ENCODE data around the gene SLCO4A1. TPM values are rescaled to one million over a fixed set of nuclear protein-coding genes. Genes with fewer than 3 reads are reported as not detected.

SLCO4A1 gene
- total and polyA plus RNA-seq, 9 of the 15 experiments (the other 6 are each of a cell fraction or from before 2014, with no cell fraction given): 1.6 to 21.9 (median 12.8) TPM

DNA sequence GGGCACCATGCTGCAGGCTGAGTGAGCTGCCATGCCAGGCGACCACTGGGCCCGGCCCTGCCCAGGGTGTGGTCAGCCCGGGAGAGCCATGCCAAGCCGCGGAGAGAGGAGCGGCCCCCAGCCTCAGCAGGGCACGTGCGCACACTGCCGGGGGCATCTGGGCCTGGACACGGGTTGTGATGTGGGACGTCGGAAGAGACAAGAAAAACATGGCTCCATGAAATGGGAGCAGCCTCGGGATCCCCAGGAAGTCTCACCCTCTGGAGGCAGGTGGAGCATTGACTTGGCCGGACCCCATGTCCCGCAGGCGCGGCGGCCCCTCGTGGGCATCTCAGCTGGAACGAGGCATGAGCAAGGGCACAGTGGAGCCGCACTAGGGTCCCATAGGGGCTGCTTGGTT, 16.8 kb upstream of the SLCO4A1 start:
- H3K36me3 ChIP-seq (ENCODE audit: control insufficient read depth, insufficient read depth, low read length): no peaks in the 10 kb centered on the region
- H3K4me2 ChIP-seq (ENCODE audit: insufficient read depth, low read length): no peak overlapping the region
- no TSS peak for BruUV-seq (replicated peaks)
- FAIRE-seq: no peak
- H3K79me2 ChIP-seq (ENCODE audit: control insufficient read depth, insufficient read depth, low read length): no peaks in the 10 kb centered on the region
- H4K20me1 ChIP-seq (replicated peaks; ENCODE audit: control insufficient read depth, insufficient read depth, low read length): 0 out of 2 replicates have a peak, but pooled peaks cover 2% of the 10 kb centered on the region
- DNase-seq (ENCODE audit: extremely low read depth in 1 of 4, low spot score in 3 of 4): no peak
- H2AFZ ChIP-seq (ENCODE audit: low read depth, low read length): no peak overlapping the region
- no peaks in the 10 kb centered on the region for H3K9me1 ChIP-seq (ENCODE audit: control insufficient read depth, insufficient read depth, low read length)
- no peaks in the 10 kb centered on the region for H3K9me3 ChIP-seq (replicated peaks; ENCODE audit: control insufficient read depth, insufficient read depth, low read depth, low read length)
- no peak for ATAC-seq
- peak overlapping the region in 1 of 2 experiments; percentile 28; a peak in 1 of 4 replicates for H3K9ac ChIP-seq (ENCODE audit: insufficient read depth in 1 of 2, low read depth in 2 of 2, low read length in 2 of 2)
- intact Hi-C loops (cut with micrococcal nuclease): no loop called here
- in situ Hi-C loops (cut with MboI): no loop called here
- H3K4me3 ChIP-seq: no peak overlapping the region
- no peak overlapping the region for H3K27ac ChIP-seq (ENCODE audit: extremely low read depth, low read depth, low read length)
- peaks cover 13 to 57% of the 10 kb centered on the region in 2 experiments for H3K4me1 ChIP-seq (replicated peaks in 1 of 2; ENCODE audit: control insufficient read depth in 2 of 2, insufficient read depth in 2 of 2, low read length in 2 of 2)
- POLR2A ChIA-PET: interaction anchor here (1.0 kb wide), 1 partner anchor 17 kb away, joined by 3 read pairs; the partner anchor contains the start of gene SLCO4A1
- peaks cover 8 to 32% of the 10 kb centered on the region in 2 experiments for H3K27me3 ChIP-seq (ENCODE audit: control insufficient read depth in 2 of 2, insufficient read depth in 2 of 2, low read length in 2 of 2)
- CTCF ChIA-PET (ENCODE audit: low intra/inter-chr PET ratio): no interaction called here
- WGBS (ENCODE audit: insufficient coverage, low coverage, missing lambda C conversion rate): 55% methylated on average over 17 of the region's 21 CpGs
- TF ChIP-seq GTF2F1 (IDR thresholded peaks at IDR 0.05; ENCODE audit: low read depth, low read length) (no peak), HNRNPL (IDR thresholded peaks at IDR 0.05; ENCODE audit: low read depth, low read length) (0 out of 2 replicates have a peak, but pooled peaks have one; percentile 21)

- BruUV-seq (replicated peaks): no TSS peak
- Histone ChIP-seq H3K4me2 (ENCODE audit: insufficient read depth, low read length) (no peak overlapping the region), H2AFZ (ENCODE audit: low read depth, low read length) (no peak overlapping the region), H4K20me1 (replicated peaks; ENCODE audit: control insufficient read depth, insufficient read depth, low read length) (0 out of 2 replicates have a peak, but pooled peaks cover 4% of the 10 kb centered on the region), H3K9me1 (ENCODE audit: control insufficient read depth, insufficient read depth, low read length) (no peaks in the 10 kb centered on the region), H3K9ac (ENCODE audit: insufficient read depth in 1 of 2, low read depth in 2 of 2, low read length in 2 of 2) (peak overlapping the region in 1 of 2 experiments; percentile 28; a peak in 2 of 4 replicates), H3K27me3 (ENCODE audit: control insufficient read depth in 2 of 2, insufficient read depth in 2 of 2, low read length in 2 of 2) (peaks cover 13 to 37% of the 10 kb centered on the region in 2 experiments), H3K27ac (ENCODE audit: extremely low read depth, low read depth, low read length) (no peak overlapping the region), H3K9me3 (replicated peaks; ENCODE audit: control insufficient read depth, insufficient read depth, low read depth, low read length) (no peaks in the 10 kb centered on the region), H3K4me3 (no peak overlapping the region), H3K4me1 (replicated peaks in 1 of 2; ENCODE audit: control insufficient read depth in 2 of 2, insufficient read depth in 2 of 2, low read length in 2 of 2) (peaks cover 13 to 58% of the 10 kb centered on the region in 2 experiments), H3K36me3 (ENCODE audit: control insufficient read depth, insufficient read depth, low read length) (no peaks in the 10 kb centered on the region), H3K79me2 (ENCODE audit: control insufficient read depth, insufficient read depth, low read length) (no peaks in the 10 kb centered on the region)
- FAIRE-seq (no peak), DNase-seq (ENCODE audit: extremely low read depth in 1 of 4, low spot score in 3 of 4) (no peak), ATAC-seq (no peak)
- in situ Hi-C loops (cut with MboI): no loop called here
- ChIA-PET CTCF (ENCODE audit: low intra/inter-chr PET ratio) (no interaction called here), POLR2A (interaction anchor here (0.6 to 1.0 kb wide), 2 partner anchors 16 kb away, joined by 3 read pairs; partner anchors contain the start of gene SLCO4A1)
- 33% methylated on average over 16 of the region's 20 CpGs for WGBS (ENCODE audit: insufficient coverage, low coverage, missing lambda C conversion rate)
- intact Hi-C loops (cut with micrococcal nuclease): no loop called here
- TF ChIP-seq TEAD1 (CRISPR knock-in tag; IDR thresholded peaks at IDR 0.05) (no peak), ZNF584 (CRISPR knock-in tag; IDR thresholded peaks at IDR 0.05; ENCODE audit: low read depth) (no peak), KLF16 (IDR thresholded peaks at IDR 0.05) (no peak)
- TF ChIP-seq, protein P1, sequence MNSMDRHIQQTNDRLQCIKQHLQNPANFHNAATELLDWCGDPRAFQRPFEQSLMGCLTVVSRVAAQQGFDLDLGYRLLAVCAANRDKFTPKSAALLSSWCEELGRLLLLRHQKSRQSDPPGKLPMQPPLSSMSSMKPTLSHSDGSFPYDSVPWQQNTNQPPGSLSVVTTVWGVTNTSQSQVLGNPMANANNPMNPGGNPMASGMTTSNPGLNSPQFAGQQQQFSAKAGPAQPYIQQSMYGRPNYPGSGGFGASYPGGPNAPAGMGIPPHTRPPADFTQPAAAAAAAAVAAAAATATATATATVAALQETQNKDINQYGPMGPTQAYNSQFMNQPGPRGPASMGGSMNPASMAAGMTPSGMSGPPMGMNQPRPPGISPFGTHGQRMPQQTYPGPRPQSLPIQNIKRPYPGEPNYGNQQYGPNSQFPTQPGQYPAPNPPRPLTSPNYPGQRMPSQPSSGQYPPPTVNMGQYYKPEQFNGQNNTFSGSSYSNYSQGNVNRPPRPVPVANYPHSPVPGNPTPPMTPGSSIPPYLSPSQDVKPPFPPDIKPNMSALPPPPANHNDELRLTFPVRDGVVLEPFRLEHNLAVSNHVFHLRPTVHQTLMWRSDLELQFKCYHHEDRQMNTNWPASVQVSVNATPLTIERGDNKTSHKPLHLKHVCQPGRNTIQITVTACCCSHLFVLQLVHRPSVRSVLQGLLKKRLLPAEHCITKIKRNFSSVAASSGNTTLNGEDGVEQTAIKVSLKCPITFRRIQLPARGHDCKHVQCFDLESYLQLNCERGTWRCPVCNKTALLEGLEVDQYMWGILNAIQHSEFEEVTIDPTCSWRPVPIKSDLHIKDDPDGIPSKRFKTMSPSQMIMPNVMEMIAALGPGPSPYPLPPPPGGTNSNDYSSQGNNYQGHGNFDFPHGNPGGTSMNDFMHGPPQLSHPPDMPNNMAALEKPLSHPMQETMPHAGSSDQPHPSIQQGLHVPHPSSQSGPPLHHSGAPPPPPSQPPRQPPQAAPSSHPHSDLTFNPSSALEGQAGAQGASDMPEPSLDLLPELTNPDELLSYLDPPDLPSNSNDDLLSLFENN (IDR thresholded peaks at IDR 0.05; ENCODE audit: low read depth in 2 of 2, low read length in 2 of 2): no peak
These were observed 16.3 kb upstream of the SLCO4A1 start for GRCh38 chr20:62625921-62626547.

Data from K562 (cell line).